ENCODE data around the gene UBE2D1.

- TF ChIP-seq CSDC2 (CRISPR knock-in tag; IDR thresholded peaks at IDR 0.05) (no peak), OSR1 (CRISPR knock-in tag; IDR thresholded peaks at IDR 0.05) (no peak), PATZ1 (CRISPR knock-in tag; IDR thresholded peaks at IDR 0.05; ENCODE audit: borderline replicate concordance) (no peak), TCF4 (CRISPR knock-in tag; IDR thresholded peaks at IDR 0.05; ENCODE audit: borderline replicate concordance) (no peak), RARB (CRISPR knock-in tag; IDR thresholded peaks at IDR 0.05) (no peak), TSHZ2 (CRISPR knock-in tag; IDR thresholded peaks at IDR 0.05) (no peak), ZFP3 (CRISPR knock-in tag; IDR thresholded peaks at IDR 0.05) (no peak), ZNF8 (CRISPR knock-in tag; IDR thresholded peaks at IDR 0.05) (no peak), ZNF565 (CRISPR knock-in tag; conservative IDR thresholded peaks at IDR 0.05; ENCODE audit: low read depth) (no peak)
Measured at GRCh38 chr10:58352956-58353610, 18.3 kb downstream of the UBE2D1 start.
